H7 (cell line): ENCODE data around the gene DOP1B. TPM values are rescaled to one million over a fixed set of nuclear protein-coding genes. Genes with fewer than 3 reads are reported as not detected.
A peak's percentile ranks its signal among the peaks of the same experiment; 100 is the strongest.
"Not testable (repeated sequence)": the region's sequence is repeated elsewhere in the genome, so short reads cannot be mapped to it uniquely, and the experiment has no call there.

ENCODE experiments used
- DNase-seq: peaks from one replicate; pipeline ENCODE4 v3.0.0; 2012
- H3K27me3 ChIP-seq: 2 replicates; pipeline ENCODE4 v1.6.0; 2011; ENCODE audit warnings: mild to moderate bottlenecking, low read length; ENCODE audit not compliant: control insufficient read depth, insufficient read depth
- H3K36me3 ChIP-seq: replicated peaks from 2 replicates; pipeline ENCODE4 v1.5.1; 2011; ENCODE audit warnings: low read length; ENCODE audit not compliant: control insufficient read depth, insufficient read depth
- H3K4me3 ChIP-seq: 2 replicates; pipeline ENCODE4 v1.5.1; 2011; ENCODE audit warnings: low read depth, mild to moderate bottlenecking, control low read depth, low read length, moderate library complexity; ENCODE audit not compliant: insufficient read depth
- total RNA-seq: library from RNA; depleted of rRNA; stranded (reverse); fragments of >200 nt; shearing (Covaris generic); gene quantifications from 2 replicates; pipeline ENCODE4 v1.2.3, GENCODE V29; 2014

The DOP1B gene
- total RNA-seq, 1 experiment from 2014 or later = 0.90 TPM

- Histone ChIP-seq H3K36me3 (no peaks in the 10 kb centered on the region), H3K27me3 (peaks cover 8% of the 10 kb centered on the region), H3K4me3 (no peak overlapping the region)
- peak; percentile 7 for DNase-seq
These were observed 28.6 kb upstream of the DOP1B start for GRCh38 chr21:36127977-36128376.

GRCh38 chr21:36129219-36129618 is 27.4 kb upstream of the DOP1B start:
- Histone ChIP-seq H3K27me3 (peaks cover 11% of the 10 kb centered on the region), H3K4me3 (no peak overlapping the region), H3K36me3 (no peaks in the 10 kb centered on the region)
- peak; percentile 25 for DNase-seq

- not testable (repeated sequence) for DNase-seq, H3K36me3 ChIP-seq
- peak overlapping the region; percentile 23 for H3K4me3 ChIP-seq
- H3K27me3 ChIP-seq = peaks cover 23% of the 10 kb centered on the region
These were observed 26.2 kb upstream of the DOP1B start for GRCh38 chr21:36130414-36130762.

DNA sequence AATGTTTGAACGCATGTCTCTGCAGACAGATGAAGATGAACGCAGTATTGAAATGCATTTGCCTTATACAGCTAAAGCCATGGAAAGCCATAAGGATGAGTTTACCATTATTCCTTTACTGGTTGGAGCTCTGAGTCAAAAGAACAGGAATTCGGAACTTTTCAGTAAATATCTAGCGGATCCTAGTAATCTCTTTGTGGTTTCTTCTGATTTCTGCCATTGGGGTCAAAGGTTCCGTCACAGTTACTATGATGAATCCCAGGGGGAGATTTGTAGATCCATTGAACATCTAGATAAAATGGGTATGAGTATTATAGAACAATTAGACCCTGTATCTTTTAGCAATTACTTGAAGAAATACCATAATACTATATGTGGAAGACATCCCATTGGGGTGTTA is 25.8 kb upstream of the DOP1B start:
- H3K27me3 ChIP-seq = peaks cover 27% of the 10 kb centered on the region
- not testable (repeated sequence) for H3K36me3 ChIP-seq, DNase-seq
- peak overlapping the region; percentile 23 for H3K4me3 ChIP-seq

DNA sequence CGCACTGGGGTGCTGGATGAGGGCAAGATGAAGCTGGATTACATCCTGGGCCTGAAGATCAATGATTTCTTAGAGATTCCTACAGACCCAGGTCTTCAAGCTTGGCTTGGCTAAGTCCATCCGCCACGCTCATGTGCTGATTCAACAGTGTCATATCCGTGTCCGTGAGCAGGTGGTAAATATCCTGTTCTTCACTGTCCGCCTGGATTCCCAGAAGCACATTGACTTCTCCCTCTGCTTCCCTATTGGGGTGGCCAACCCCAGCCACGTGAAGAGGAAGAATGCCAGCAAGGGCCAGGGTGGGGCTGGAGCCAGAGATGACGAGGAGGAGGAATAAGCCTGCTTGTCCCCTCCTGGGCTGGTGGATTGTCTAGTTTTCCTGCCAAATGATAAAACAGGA is 23.9 kb upstream of the DOP1B start:
- Histone ChIP-seq H3K27me3 (peaks cover 32% of the 10 kb centered on the region), H3K36me3 (no peaks in the 10 kb centered on the region), H3K4me3 (no peak overlapping the region)
- DNase-seq = no peak

DNA sequence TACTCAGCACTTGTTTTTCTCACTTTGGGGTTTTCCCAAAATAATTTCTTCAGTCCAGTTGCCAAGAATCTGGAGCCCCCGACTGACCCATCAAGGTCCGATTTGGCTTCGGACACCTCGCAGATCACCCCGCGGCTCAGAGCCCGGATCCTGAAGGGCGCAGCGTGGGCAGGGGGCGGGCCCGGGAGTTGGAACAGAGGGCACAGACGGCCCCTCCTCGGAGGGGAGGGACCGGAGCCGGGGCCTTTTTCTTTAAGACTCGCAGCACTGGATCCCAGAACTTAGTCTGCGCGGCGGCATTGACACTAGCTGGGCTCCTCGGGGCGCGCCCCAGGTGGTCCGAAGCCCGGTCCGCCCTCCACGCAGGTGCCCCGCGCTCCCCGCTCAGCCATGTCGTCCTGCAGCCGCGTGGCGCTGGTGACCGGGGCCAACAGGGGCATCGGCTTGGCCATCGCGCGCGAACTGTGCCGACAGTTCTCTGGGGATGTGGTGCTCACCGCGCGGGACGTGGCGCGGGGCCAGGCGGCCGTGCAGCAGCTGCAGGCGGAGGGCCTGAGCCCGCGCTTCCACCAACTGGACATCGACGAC is 21.7 kb upstream of the DOP1B start, which contains the start of gene CBR3:
TSS of gene CBR3 (plus strand) at position 277 of the 588 bp plus-strand sequence. CDS start at position 391, 114 bp downstream.
- Histone ChIP-seq H3K36me3 (no peaks in the 10 kb centered on the region), H3K27me3 (peaks cover 32% of the 10 kb centered on the region), H3K4me3 (peak within 1 kb of the TSS; percentile 61)
- peak; percentile 86 for DNase-seq

DNA sequence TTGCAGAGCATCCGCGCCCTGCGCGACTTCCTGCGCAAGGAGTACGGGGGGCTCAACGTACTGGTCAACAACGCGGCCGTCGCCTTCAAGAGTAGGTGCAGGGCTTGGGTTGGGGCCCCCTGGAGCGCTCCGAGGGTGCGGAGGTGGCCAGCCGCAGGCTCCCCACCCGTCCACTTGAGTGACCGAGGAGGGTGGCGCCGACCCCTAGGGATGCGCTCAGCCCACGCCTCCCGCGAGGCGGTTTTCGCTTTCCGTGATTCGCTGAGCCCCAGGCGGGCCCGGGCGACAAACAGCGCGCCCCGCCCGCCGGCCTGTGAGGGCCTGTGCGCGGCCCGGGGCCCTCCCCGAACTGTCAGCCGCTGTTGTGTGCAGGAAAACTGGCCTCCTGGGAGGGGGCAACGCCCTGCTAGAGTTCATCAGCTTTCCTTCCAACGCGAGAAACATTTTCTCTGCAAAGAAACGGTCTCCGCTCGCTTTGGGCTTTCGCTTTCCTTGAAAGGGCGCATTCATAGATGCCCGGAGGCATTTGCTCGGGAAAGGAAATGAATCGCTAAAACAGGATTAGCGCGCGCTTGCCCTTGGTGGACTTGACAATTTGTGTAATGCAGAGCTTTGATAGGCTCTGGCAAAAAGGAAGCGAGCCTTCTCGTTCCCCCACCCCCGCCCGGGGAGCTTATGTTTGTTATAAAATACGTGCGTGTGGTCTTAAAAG is 21.1 kb upstream of the DOP1B start:
- H3K4me3 ChIP-seq = peak overlapping the region; percentile 61
- H3K27me3 ChIP-seq = peaks cover 32% of the 10 kb centered on the region
- no peaks in the 10 kb centered on the region for H3K36me3 ChIP-seq
- DNase-seq = peak; percentile 85

GRCh38 chr21:36139791-36140190 is 16.8 kb upstream of the DOP1B start:
- H3K4me3 ChIP-seq, DNase-seq, H3K36me3 ChIP-seq: not testable (repeated sequence)
- H3K27me3 ChIP-seq = peaks cover 15% of the 10 kb centered on the region

DNA sequence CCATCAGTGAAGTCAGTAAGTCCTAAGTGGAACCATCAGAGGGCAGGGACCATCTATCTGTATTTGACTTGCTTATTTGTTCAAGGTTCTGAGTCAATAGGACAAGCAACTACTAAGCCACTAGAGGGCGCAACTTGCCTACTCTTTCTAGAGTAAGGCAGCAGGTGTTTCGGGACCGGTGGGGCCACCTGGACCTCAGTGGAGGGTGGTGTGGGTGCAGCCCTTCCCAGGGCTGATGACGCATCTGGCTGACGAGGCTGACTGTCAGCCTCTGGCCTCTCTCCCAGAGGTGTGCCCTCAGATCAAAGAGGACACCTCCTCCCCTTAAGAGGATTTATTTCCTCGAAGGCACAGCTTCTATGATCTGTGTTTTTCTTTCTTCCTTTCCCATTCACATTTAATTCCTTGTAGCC is 15.1 kb upstream of the DOP1B start:
- DNase-seq = peak; percentile 83
- Histone ChIP-seq H3K4me3 (no peak overlapping the region), H3K27me3 (peaks cover 1% of the 10 kb centered on the region; the same call in 1 of the 2 replicates), H3K36me3 (no peaks in the 10 kb centered on the region; the same call in 1 of the 2 replicates)

DNA sequence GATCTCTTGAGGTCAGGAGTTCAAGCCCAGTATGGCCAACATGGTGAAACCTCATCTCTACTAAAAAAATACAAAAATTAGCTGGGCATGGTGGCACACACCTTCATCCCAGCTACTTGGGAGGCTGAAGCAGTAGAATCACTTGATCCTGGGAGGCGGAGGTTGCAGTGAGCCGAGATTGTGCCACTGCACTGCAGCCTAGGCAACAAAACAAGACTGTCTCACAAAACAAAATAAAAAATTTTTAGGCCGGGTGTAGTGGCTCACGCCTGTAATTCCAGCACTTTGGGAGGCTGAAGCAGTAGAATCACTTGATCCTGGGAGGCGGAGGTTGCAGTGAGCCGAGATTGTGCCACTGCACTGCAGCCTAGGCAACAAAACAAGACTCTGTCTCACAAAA is 12.4 kb upstream of the DOP1B start:
- not testable (repeated sequence) for H3K36me3 ChIP-seq, H3K27me3 ChIP-seq, H3K4me3 ChIP-seq, DNase-seq

DNA sequence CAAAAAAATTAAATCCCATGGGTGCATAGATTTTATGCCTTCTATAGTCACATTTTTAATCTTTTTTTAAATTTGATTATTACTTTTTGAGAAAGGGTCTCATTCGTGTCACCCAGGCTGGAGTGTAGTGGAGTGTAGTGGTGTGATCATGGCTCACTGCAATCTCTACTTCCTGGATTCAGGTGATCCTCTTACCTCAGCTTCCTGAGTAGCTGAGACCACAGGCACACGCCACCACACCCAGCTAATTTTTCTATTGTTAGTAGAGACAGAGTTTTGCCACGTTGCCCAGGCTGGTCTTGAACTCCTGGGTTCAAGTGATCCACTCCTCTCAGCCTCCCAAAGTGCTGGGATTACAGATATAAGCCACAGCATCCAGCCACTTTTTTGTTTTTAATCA is 11.4 kb upstream of the DOP1B start:
- no peak for DNase-seq
- Histone ChIP-seq H3K36me3 (no peaks in the 10 kb centered on the region; the same call in 1 of the 2 replicates), H3K4me3 (no peak overlapping the region), H3K27me3 (no peaks in the 10 kb centered on the region)

DNA sequence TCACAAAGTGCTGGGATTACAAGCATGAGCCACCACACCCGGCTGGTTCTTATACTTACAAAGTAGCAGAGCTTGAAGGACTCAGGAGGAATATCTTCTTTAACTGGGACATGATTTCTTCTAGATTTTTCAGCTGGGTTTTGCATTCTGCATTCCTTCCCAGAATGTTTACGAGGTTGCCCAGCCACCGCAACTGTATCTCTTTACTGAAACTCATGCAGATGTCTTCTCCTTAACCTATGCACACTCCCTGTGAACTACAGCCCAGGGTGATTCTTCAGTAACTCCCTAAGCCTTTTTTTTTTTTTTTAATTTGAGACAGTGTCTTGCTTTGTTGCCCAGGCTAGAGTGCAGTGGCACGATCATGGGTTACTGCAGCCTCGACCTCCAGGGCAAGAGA is 8.7 kb upstream of the DOP1B start:
- no peaks in the 10 kb centered on the region; the same call in 1 of the 2 replicates for H3K36me3 ChIP-seq
- no peak for DNase-seq
- H3K4me3 ChIP-seq = no peak overlapping the region
- H3K27me3 ChIP-seq = no peaks in the 10 kb centered on the region

DNA sequence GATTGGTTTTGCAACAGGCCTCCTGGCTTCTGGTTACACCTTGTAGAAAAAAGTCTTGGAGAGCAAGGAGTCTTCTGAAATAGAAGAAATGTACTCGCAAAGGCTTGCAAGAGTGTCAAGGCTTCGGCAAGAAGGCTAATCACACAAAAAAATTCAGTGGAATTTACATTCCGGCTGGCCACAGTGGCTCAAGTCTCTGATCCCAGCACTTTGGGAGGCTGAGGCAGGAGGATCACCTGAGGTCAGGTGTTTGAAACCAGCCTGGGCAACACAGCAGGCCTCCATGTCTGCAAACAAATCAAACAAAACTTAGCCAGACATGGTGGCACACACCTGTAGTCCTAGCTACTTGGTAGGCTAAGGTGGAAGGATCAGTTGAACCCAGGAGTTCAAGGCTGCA is 7.7 kb upstream of the DOP1B start:
- Histone ChIP-seq H3K4me3 (no peak overlapping the region), H3K27me3 (no peaks in the 10 kb centered on the region), H3K36me3 (no peaks in the 10 kb centered on the region; the same call in 1 of the 2 replicates)
- no peak for DNase-seq

DNA sequence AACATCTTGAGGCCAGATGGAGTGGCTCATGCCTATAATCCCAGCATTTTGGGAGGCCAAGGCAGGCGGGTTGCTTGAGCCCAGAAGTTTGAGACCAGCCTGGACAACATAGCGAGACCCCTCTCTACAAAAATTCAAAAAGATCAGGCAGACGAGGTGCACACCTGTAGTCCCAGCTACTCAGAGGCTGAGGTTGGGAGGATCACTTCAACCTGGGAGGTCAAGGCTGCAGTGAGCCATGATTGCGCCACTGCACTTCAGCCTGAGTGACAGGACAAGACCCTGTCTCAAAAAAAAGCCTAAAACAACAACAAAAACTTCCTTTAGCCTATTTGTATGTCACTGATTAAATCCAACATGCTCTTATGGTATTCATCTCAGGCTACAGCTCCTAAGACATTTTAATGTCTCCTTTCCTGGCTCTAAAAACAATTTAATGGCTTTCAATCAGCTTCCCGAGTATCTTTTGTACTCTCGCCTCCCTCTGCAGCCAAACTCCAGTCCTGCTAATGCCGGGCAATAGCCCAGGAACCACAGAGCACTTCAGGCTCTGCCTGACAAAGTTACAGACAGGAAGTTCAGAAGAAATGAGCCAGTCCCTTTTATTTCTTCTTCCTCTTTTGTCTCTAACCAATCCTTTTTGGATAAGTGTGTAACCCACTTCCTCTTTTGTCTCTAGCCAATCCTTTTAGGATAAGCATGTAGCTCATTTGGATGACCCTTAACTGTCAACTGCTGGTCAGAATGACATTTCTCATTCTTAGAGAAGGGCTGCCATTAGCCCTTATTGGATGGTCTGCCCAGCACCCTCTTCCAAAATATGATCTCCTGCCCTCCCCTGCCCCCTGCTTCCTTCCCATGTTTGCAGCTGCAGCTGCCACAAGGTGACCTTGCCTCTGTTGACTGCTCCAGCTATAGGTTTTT is 6.6 kb upstream of the DOP1B start:
- H3K36me3 ChIP-seq = no peaks in the 10 kb centered on the region; the same call in 1 of the 2 replicates
- peaks cover under 1% of the 10 kb centered on the region; the same call in 1 of the 2 replicates for H3K27me3 ChIP-seq
- DNase-seq = no peak
- H3K4me3 ChIP-seq = no peak overlapping the region
